ENCODE measurements around the gene CEP192.

DNA sequence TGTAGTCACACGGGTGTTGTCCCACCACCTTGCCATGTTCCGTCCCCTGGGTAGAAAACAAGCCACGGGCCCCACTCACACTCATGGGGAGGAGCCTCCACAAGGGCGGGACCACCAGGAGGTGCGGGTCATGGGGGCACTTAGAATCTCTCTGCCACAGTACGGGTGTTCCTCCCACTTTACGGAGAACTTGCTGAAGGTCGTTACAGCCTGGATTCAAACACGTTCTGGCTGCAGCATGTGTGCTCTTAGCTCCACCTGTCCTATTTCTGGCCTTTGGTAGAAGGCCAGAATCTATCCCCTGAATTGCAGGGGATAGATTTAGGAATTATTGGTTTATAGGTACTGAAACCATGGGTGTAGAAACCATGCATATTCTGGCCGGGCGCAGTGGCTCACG, 14.9 kb upstream of the CEP192 start:
- TF ChIP-seq POLR2AphosphoS5 (IDR thresholded peaks at IDR 0.05; ENCODE audit: low read depth, low read length) (no peak), EZH2 (IDR thresholded peaks at IDR 0.05) (no peak), POLR2A (IDR thresholded peaks at IDR 0.05; ENCODE audit: borderline replicate concordance, extremely low read depth, insufficient read depth, insufficient read length) (no peak), YY1 (IDR thresholded peaks at IDR 0.05; ENCODE audit: extremely low read depth, insufficient replicate concordance, low read depth, low read length) (no peak), EZH2phosphoT487 (IDR thresholded peaks at IDR 0.05; ENCODE audit: borderline replicate concordance) (no peak)
- TF ChIP-seq, protein P1, sequence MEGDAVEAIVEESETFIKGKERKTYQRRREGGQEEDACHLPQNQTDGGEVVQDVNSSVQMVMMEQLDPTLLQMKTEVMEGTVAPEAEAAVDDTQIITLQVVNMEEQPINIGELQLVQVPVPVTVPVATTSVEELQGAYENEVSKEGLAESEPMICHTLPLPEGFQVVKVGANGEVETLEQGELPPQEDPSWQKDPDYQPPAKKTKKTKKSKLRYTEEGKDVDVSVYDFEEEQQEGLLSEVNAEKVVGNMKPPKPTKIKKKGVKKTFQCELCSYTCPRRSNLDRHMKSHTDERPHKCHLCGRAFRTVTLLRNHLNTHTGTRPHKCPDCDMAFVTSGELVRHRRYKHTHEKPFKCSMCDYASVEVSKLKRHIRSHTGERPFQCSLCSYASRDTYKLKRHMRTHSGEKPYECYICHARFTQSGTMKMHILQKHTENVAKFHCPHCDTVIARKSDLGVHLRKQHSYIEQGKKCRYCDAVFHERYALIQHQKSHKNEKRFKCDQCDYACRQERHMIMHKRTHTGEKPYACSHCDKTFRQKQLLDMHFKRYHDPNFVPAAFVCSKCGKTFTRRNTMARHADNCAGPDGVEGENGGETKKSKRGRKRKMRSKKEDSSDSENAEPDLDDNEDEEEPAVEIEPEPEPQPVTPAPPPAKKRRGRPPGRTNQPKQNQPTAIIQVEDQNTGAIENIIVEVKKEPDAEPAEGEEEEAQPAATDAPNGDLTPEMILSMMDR (IDR thresholded peaks at IDR 0.05 in 2 of 3, conservative IDR thresholded peaks at IDR 0.05 in 1 of 3; ENCODE audit: borderline replicate concordance in 1 of 3, insufficient read depth in 1 of 3, low read depth in 2 of 3, low read length in 2 of 3) = no peak
- TF ChIP-seq, protein P2, sequence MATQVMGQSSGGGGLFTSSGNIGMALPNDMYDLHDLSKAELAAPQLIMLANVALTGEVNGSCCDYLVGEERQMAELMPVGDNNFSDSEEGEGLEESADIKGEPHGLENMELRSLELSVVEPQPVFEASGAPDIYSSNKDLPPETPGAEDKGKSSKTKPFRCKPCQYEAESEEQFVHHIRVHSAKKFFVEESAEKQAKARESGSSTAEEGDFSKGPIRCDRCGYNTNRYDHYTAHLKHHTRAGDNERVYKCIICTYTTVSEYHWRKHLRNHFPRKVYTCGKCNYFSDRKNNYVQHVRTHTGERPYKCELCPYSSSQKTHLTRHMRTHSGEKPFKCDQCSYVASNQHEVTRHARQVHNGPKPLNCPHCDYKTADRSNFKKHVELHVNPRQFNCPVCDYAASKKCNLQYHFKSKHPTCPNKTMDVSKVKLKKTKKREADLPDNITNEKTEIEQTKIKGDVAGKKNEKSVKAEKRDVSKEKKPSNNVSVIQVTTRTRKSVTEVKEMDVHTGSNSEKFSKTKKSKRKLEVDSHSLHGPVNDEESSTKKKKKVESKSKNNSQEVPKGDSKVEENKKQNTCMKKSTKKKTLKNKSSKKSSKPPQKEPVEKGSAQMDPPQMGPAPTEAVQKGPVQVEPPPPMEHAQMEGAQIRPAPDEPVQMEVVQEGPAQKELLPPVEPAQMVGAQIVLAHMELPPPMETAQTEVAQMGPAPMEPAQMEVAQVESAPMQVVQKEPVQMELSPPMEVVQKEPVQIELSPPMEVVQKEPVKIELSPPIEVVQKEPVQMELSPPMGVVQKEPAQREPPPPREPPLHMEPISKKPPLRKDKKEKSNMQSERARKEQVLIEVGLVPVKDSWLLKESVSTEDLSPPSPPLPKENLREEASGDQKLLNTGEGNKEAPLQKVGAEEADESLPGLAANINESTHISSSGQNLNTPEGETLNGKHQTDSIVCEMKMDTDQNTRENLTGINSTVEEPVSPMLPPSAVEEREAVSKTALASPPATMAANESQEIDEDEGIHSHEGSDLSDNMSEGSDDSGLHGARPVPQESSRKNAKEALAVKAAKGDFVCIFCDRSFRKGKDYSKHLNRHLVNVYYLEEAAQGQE (IDR thresholded peaks at IDR 0.05; ENCODE audit: low read depth) = no peak
- TF ChIP-seq, protein P3, sequence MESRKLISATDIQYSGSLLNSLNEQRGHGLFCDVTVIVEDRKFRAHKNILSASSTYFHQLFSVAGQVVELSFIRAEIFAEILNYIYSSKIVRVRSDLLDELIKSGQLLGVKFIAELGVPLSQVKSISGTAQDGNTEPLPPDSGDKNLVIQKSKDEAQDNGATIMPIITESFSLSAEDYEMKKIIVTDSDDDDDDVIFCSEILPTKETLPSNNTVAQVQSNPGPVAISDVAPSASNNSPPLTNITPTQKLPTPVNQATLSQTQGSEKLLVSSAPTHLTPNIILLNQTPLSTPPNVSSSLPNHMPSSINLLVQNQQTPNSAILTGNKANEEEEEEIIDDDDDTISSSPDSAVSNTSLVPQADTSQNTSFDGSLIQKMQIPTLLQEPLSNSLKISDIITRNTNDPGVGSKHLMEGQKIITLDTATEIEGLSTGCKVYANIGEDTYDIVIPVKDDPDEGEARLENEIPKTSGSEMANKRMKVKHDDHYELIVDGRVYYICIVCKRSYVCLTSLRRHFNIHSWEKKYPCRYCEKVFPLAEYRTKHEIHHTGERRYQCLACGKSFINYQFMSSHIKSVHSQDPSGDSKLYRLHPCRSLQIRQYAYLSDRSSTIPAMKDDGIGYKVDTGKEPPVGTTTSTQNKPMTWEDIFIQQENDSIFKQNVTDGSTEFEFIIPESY (IDR thresholded peaks at IDR 0.05; ENCODE audit: extremely low read depth, insufficient replicate concordance, low read length) = no peak
